ENCODE measurements around the gene OR2S2. TPM values are rescaled to one million over a fixed set of nuclear protein-coding genes. Genes with fewer than 3 reads are reported as not detected.

OR2S2 gene
- total and polyA plus RNA-seq, 2 of the 8 experiments (the other 6 are each of a cell fraction or from before 2014, with no cell fraction given) = not detected

DNA sequence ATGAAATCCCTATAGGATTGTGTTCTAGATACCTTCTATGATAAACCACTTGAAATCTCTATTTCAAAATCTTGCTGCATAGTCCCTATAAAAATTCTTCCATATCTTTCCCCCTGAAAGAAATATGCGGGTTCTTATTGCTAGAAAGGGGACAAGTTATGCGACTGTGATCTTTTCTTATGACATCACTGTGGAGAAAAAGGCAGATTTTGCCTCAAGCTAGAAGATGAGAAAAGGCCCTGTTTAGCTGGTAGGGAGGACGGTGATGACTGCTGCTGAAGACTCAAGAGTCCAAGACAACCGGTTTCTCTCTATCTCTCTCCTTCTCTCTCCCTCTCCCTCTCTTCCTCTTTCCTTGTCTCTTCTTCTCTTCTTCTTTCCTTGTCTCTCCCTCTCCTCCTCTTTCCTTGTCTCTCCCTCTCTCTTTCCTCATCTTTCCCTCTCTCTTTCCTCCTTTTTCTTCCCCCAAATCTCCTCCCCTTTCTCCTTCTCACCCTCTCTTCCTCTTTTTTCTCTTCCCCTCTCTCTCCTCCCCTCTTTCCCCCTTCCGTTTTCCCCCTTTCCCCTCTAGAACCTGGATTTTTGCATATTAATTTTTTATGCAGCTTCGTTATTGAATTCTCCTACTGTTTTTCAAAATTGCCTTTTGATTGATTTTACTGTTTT is 5.3 kb downstream of the OR2S2 start (continued):
- no peak for TF ChIP-seq TEAD4 (IDR thresholded peaks at IDR 0.05; ENCODE audit: low read depth, low read length)
- TF ChIP-seq SUZ12 (IDR thresholded peaks at IDR 0.05; ENCODE audit: low read length) = no peak
- TF ChIP-seq, protein P1, sequence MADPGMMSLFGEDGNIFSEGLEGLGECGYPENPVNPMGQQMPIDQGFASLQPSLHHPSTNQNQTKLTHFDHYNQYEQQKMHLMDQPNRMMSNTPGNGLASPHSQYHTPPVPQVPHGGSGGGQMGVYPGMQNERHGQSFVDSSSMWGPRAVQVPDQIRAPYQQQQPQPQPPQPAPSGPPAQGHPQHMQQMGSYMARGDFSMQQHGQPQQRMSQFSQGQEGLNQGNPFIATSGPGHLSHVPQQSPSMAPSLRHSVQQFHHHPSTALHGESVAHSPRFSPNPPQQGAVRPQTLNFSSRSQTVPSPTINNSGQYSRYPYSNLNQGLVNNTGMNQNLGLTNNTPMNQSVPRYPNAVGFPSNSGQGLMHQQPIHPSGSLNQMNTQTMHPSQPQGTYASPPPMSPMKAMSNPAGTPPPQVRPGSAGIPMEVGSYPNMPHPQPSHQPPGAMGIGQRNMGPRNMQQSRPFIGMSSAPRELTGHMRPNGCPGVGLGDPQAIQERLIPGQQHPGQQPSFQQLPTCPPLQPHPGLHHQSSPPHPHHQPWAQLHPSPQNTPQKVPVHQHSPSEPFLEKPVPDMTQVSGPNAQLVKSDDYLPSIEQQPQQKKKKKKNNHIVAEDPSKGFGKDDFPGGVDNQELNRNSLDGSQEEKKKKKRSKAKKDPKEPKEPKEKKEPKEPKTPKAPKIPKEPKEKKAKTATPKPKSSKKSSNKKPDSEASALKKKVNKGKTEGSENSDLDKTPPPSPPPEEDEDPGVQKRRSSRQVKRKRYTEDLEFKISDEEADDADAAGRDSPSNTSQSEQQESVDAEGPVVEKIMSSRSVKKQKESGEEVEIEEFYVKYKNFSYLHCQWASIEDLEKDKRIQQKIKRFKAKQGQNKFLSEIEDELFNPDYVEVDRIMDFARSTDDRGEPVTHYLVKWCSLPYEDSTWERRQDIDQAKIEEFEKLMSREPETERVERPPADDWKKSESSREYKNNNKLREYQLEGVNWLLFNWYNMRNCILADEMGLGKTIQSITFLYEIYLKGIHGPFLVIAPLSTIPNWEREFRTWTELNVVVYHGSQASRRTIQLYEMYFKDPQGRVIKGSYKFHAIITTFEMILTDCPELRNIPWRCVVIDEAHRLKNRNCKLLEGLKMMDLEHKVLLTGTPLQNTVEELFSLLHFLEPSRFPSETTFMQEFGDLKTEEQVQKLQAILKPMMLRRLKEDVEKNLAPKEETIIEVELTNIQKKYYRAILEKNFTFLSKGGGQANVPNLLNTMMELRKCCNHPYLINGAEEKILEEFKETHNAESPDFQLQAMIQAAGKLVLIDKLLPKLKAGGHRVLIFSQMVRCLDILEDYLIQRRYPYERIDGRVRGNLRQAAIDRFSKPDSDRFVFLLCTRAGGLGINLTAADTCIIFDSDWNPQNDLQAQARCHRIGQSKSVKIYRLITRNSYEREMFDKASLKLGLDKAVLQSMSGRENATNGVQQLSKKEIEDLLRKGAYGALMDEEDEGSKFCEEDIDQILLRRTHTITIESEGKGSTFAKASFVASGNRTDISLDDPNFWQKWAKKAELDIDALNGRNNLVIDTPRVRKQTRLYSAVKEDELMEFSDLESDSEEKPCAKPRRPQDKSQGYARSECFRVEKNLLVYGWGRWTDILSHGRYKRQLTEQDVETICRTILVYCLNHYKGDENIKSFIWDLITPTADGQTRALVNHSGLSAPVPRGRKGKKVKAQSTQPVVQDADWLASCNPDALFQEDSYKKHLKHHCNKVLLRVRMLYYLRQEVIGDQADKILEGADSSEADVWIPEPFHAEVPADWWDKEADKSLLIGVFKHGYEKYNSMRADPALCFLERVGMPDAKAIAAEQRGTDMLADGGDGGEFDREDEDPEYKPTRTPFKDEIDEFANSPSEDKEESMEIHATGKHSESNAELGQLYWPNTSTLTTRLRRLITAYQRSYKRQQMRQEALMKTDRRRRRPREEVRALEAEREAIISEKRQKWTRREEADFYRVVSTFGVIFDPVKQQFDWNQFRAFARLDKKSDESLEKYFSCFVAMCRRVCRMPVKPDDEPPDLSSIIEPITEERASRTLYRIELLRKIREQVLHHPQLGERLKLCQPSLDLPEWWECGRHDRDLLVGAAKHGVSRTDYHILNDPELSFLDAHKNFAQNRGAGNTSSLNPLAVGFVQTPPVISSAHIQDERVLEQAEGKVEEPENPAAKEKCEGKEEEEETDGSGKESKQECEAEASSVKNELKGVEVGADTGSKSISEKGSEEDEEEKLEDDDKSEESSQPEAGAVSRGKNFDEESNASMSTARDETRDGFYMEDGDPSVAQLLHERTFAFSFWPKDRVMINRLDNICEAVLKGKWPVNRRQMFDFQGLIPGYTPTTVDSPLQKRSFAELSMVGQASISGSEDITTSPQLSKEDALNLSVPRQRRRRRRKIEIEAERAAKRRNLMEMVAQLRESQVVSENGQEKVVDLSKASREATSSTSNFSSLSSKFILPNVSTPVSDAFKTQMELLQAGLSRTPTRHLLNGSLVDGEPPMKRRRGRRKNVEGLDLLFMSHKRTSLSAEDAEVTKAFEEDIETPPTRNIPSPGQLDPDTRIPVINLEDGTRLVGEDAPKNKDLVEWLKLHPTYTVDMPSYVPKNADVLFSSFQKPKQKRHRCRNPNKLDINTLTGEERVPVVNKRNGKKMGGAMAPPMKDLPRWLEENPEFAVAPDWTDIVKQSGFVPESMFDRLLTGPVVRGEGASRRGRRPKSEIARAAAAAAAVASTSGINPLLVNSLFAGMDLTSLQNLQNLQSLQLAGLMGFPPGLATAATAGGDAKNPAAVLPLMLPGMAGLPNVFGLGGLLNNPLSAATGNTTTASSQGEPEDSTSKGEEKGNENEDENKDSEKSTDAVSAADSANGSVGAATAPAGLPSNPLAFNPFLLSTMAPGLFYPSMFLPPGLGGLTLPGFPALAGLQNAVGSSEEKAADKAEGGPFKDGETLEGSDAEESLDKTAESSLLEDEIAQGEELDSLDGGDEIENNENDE (IDR thresholded peaks at IDR 0.05; ENCODE audit: insufficient replicate concordance, low read length) = no peak
- TF ChIP-seq CBX5 (IDR thresholded peaks at IDR 0.05; ENCODE audit: low read depth, low read length) = no peak
- no peak for TF ChIP-seq TAF1 (IDR thresholded peaks at IDR 0.05; ENCODE audit: low read depth, low read length)
- TF ChIP-seq YY1 (IDR thresholded peaks at IDR 0.05; ENCODE audit: low read depth, low read length) = no peak

Measured in H1 (cell line).